K562 (cell line): ENCODE data around the gene CD300LG. TPM values are rescaled to one million over a fixed set of nuclear protein-coding genes. Genes with fewer than 3 reads are reported as not detected.

Experiments
- CREB1 ChIP-seq, 2 experiments: sonication (generic) in 1 of 2; formaldehyde crosslinking in 1 of 2; IDR thresholded peaks; 2 replicates each; pipeline versions ENCODE4 v1.6.1 to v1.8.0; 2012 to 2022; ENCODE audit warnings: inconsistent platforms in 1 of 2, mild to moderate bottlenecking in 1 of 2, missing genetic modification reagents in 1 of 2, moderate library complexity in 1 of 2
- CXXC5 ChIP-seq: fragments of 250-450 bp; sonication (Bioruptor Pico); IDR thresholded peaks from 2 replicates; pipeline ENCODE4 v1.8.0; 2022; ENCODE audit warnings: inconsistent platforms, mild to moderate bottlenecking, moderate library complexity
- E2F6 ChIP-seq, 2 experiments: IDR thresholded peaks; 2 replicates each; pipeline ENCODE4 v1.6.1; 2011; ENCODE audit warnings: borderline replicate concordance in 1 of 2, control low read depth in 1 of 2, low read depth in 1 of 2, low read length in 1 of 2, mild to moderate bottlenecking in 1 of 2, mixed read lengths in 1 of 2, moderate library complexity in 1 of 2; ENCODE audit not compliant: insufficient read depth in 1 of 2, insufficient read length in 1 of 2, poor library complexity in 1 of 2, severe bottlenecking in 1 of 2; ENCODE audit errors: extremely low read depth in 1 of 2
- EP300 ChIP-seq: IDR thresholded peaks from 2 replicates; pipeline ENCODE4 v1.6.1; 2012; ENCODE audit warnings: low read length, improper control_type of control experiment
- EP400 ChIP-seq: fragments of 450-650 bp; IDR thresholded peaks from 2 replicates; pipeline ENCODE4 v1.6.1; 2017; ENCODE audit warnings: antibody characterized with exemption, mild to moderate bottlenecking, moderate library complexity
- FOXA3 ChIP-seq, 2 experiments: fragments of 450-650 bp in 1 of 2; sonication (generic) in 1 of 2; formaldehyde crosslinking; IDR thresholded peaks in 1 of 2; conservative IDR thresholded peaks in 1 of 2; 2 replicates each; pipeline versions ENCODE4 v1.4.0 to v1.8.0; 2020 to 2022; ENCODE audit warnings: mild to moderate bottlenecking in 2 of 2, missing genetic modification reagents in 1 of 2
- HDAC1 ChIP-seq, 2 experiments: fragments of 450-650 bp; IDR thresholded peaks; 2 replicates each; pipeline ENCODE4 v1.6.1; 2016 to 2017; ENCODE audit warnings: inconsistent platforms in 1 of 2, mild to moderate bottlenecking in 1 of 2, moderate library complexity in 1 of 2
- HDAC6 ChIP-seq: IDR thresholded peaks from 2 replicates; pipeline ENCODE4 v1.6.1; 2012; ENCODE audit warnings: low read depth, mild to moderate bottlenecking, control low read depth, inconsistent platforms, low read length, moderate library complexity
- HLTF ChIP-seq: fragments of 450-650 bp; IDR thresholded peaks from 2 replicates; pipeline ENCODE4 v1.6.1; 2016
- MCM3 ChIP-seq: fragments of 450-650 bp; IDR thresholded peaks from 2 replicates; pipeline ENCODE4 v1.6.1; 2016
- NCOA4 ChIP-seq: fragments of 450-650 bp; IDR thresholded peaks from 2 replicates; pipeline ENCODE4 v1.6.1; 2018; ENCODE audit warnings: mild to moderate bottlenecking; ENCODE audit not compliant: partially characterized antibody
- RBFOX2 ChIP-seq: fragments of 200-400 bp; formaldehyde crosslinking; IDR thresholded peaks from 2 replicates; pipeline ENCODE4 v1.6.1; 2017; ENCODE audit warnings: low read depth, mild to moderate bottlenecking, low read length, moderate library complexity
- SIN3A ChIP-seq, 2 experiments: fragments of 150-350 bp in 1 of 2; IDR thresholded peaks; 2 replicates each; pipeline ENCODE4 v1.6.1; 2011 to 2016; ENCODE audit warnings: borderline replicate concordance in 2 of 2, low read depth in 2 of 2, low read length in 2 of 2, mild to moderate bottlenecking in 2 of 2, moderate library complexity in 2 of 2; ENCODE audit not compliant: control insufficient read depth in 1 of 2
- ZBTB2 ChIP-seq: fragments of 450-650 bp; IDR thresholded peaks from 2 replicates; pipeline ENCODE4 v1.6.1; 2016; ENCODE audit warnings: antibody characterized with exemption
- ZBTB7A ChIP-seq: IDR thresholded peaks from 2 replicates; pipeline ENCODE4 v1.6.1; 2011; ENCODE audit warnings: low read depth, mild to moderate bottlenecking, low read length, moderate library complexity, borderline replicate concordance; ENCODE audit not compliant: control insufficient read depth
- ZNF263 ChIP-seq: sonication (generic); formaldehyde crosslinking; IDR thresholded peaks from 2 replicates; pipeline ENCODE4 v1.8.0; 2022; ENCODE audit warnings: mild to moderate bottlenecking, missing genetic modification reagents, borderline replicate concordance
- polyA plus RNA-seq, 8 experiments: library from polyadenylated mRNA; depleted of rRNA in 4 of 8; stranded (reverse) in 5 of 8; unstranded in 3 of 8; fragments of >200 nt; fragmentation: Nextera tagmentation in 2 of 8; fragmentation: Illumina TruSeq in 1 of 8; extraction: Ambion mirVana in 2 of 8; extraction: Trizol in 1 of 8; gene quantifications; 2 replicates each; pipeline versions ENCODE4 v1.2.1 to v1.2.3, GENCODE V29; 2011 to 2014; ENCODE audit warnings: inconsistent platforms in 1 of 8, missing spikeins in 1 of 8
- total RNA-seq, 7 experiments: library from RNA; depleted of rRNA in 6 of 7; stranded (reverse); fragments of >200 nt in 6 of 7; fragmentation: Illumina TruSeq in 2 of 7; extraction: Trizol in 2 of 7; gene quantifications; 2 replicates each; pipeline versions ENCODE4 v1.2.1 to v1.2.3, GENCODE V29; 2011 to 2021; ENCODE audit warnings: low replicate concordance in 1 of 7

CD300LG gene
- total and polyA plus RNA-seq, 9 of the 15 experiments (the other 6 are each of a cell fraction or from before 2014, with no cell fraction given): not detected

DNA sequence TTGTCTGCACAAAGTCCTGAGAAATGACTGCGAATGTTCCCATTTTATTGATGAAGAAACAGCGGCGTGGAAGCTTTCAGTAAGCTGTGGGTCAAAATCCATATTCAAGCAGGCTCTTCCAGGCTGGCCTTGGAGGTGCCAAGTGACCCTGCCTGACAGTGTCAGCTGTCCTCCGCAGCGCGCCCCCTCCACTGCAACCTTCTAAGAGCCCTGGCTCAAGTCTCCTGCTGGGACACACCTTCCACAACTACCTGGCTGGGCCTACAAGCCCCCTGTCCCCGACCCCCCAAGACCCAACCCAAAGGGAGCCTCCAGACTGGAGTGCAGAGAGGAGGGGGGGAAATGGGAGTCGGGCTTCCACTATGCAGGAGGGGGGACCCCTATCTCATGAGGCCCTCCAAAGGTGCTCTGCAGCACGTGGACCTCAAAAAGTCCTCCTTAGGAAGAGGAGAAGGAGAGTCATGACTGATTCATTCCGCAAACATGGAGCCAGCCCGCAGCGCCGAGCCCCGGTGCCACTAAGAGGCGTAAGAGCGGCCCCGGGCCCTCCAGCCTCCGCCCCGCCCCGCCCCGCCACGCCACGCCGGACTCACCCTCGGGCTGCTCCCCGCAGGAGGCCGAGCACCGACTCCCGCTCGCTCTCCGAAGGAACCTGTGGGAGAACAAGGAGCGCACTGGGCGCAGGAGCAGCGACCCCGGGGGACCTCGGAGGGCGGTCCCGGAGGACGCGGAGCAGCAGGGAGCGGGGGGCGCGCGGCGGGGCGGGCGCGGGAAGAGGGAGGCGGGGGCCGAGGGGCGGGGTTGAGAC, 14.6 kb upstream of the CD300LG start (continued):
- 0 out of 4 replicates have a peak, but pooled peaks of 1 of the 2 experiments have one; percentile 12 for TF ChIP-seq SIN3A (IDR thresholded peaks at IDR 0.05; ENCODE audit: borderline replicate concordance in 2 of 2, control insufficient read depth in 1 of 2, low read depth in 2 of 2, low read length in 2 of 2)
- no peak for TF ChIP-seq FOXA3 (CRISPR knock-in tag; conservative IDR thresholded peaks at IDR 0.05 in 1 of 2, IDR thresholded peaks at IDR 0.05 in 1 of 2)
- TF ChIP-seq ZBTB2: no peak
- TF ChIP-seq ZBTB7A: 0 out of 2 replicates have a peak, but pooled peaks have one; percentile 24
- no peak for TF ChIP-seq HLTF
- TF ChIP-seq EP400: peak; percentile 37; the same call in 1 of the 2 replicates
- TF ChIP-seq ZNF263 (CRISPR knock-in tag): 0 out of 2 replicates have a peak, but pooled peaks have one; percentile 10
- peak; percentile 10 to 71 for TF ChIP-seq E2F6 (IDR thresholded peaks at IDR 0.05; ENCODE audit: borderline replicate concordance in 1 of 2, extremely low read depth in 1 of 2, insufficient read depth in 1 of 2, insufficient read length in 1 of 2, low read depth in 1 of 2, low read length in 1 of 2, poor library complexity in 1 of 2, severe bottlenecking in 1 of 2)
- no peak for TF ChIP-seq MCM3
- TF ChIP-seq NCOA4: no peak
- TF ChIP-seq RBFOX2: peak; percentile 32; the same call in 1 of the 2 replicates
- TF ChIP-seq CXXC5 (CRISPR knock-in tag): no peak
- no peak for TF ChIP-seq HDAC6
- TF ChIP-seq CREB1 (IDR thresholded peaks at IDR 0.05): no peak
- TF ChIP-seq CREB1 (CRISPR knock-in tag; IDR thresholded peaks at IDR 0.05): peak; percentile 39; the same call in 1 of the 2 replicates
- TF ChIP-seq HDAC1 (IDR thresholded peaks at IDR 0.05): peak in 1 of 2 experiments; percentile 49; a peak in 1 of 4 replicates
- no peak for TF ChIP-seq EP300
